Measurements from ENCODE around the gene SLC7A1. TPM values are rescaled to one million over a fixed set of nuclear protein-coding genes. Genes with fewer than 3 reads are reported as not detected.

The SLC7A1 gene
- total and polyA plus RNA-seq, 2 of the 13 experiments (the other 11 are each of a cell fraction or from before 2014, with no cell fraction given) = 14.5 to 15.3 TPM

DNA sequence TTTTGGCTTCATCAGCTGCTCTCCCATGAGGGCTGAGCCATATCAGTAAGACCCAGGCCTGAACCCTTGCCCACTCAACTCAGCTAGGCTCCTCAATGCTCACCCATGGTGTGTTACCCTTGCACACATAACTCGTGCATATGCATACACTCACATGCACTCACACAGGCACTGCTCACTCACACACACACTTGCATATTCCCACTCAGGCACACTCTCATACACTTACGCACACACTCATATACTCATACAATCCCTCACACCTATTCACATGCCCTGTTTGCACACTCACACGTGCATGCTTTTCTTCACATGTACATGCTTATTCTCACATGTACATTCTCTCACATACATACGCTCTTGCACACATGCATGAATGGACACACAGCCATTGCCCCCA lies 93.8 kb downstream of the SLC7A1 start:
- H3K27ac ChIP-seq (ENCODE audit: extremely low read length, insufficient read depth, low read length) = no peak overlapping the region

DNA sequence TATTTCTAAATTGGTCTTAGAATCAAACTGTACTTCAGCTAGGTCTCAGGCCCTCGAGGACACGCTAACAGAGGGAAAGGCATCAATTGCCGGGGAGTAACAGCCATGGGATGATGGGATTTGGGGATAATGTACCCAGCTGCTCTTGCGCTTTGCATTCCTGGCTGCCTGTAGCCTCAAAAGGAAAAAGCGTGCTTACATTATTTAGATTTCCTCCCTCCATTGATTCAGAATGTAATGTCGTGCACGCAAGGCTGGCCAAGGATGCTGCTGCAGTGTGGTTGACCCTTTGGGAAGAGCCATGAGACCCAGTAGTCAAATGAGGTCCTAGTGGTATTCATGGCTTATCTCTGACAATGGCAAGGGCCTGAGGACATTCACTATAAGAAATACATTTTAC lies 95.1 kb downstream of the SLC7A1 start:
- Histone ChIP-seq H3K27ac (ENCODE audit: extremely low read length, insufficient read depth, low read length) (no peak overlapping the region), H3K9ac (ENCODE audit: insufficient read depth, low read depth, low read length) (no peak overlapping the region), H3K9me3 (ENCODE audit: low read length) (no peaks in the 10 kb centered on the region), H2AFZ (ENCODE audit: low read length) (no peak overlapping the region), H3K4me1 (ENCODE audit: insufficient read depth, low read length) (peaks cover 10% of the 10 kb centered on the region; the same call in 1 of the 2 replicates), H3K79me2 (ENCODE audit: insufficient read depth, low read length) (no peaks in the 10 kb centered on the region), H3K27me3 (ENCODE audit: control insufficient read depth in 1 of 2, insufficient read depth in 2 of 2, low read length in 2 of 2) (peaks cover 11 to 56% of the 10 kb centered on the region in 2 experiments; a peak in 4 of 5 replicates), H4K20me1 (ENCODE audit: insufficient read depth, low read length) (no peaks in the 10 kb centered on the region), H3K4me3 (replicated peaks in 1 of 3; ENCODE audit: insufficient read depth in 1 of 3, low read depth in 2 of 3, low read length in 3 of 3) (no peak overlapping the region), H3K4me2 (ENCODE audit: low read depth, low read length) (no peak overlapping the region), H3K36me3 (replicated peaks in 1 of 2; ENCODE audit: control insufficient read depth in 1 of 2, insufficient read depth in 2 of 2, low read length in 2 of 2) (no peaks in the 10 kb centered on the region)
- intact Hi-C loops (cut with micrococcal nuclease; ENCODE audit: unreplicated experiment) = loop anchor here (10.0 kb wide), 1 partner anchor 94 kb away; the partner anchor contains the start of gene SLC7A1
- 48% methylated on average over 5 of the region's 7 CpGs for WGBS (ENCODE audit: low lambda C conversion rate)
- ChIA-PET CTCF (ENCODE audit: low intra/inter-chr PET ratio, low total read pairs) (no interaction called here), POLR2A (no interaction called here)
- no peak for FAIRE-seq
- TF ChIP-seq MTF1 (CRISPR knock-in tag; IDR thresholded peaks at IDR 0.05) (no peak), ZNF605 (CRISPR knock-in tag; IDR thresholded peaks at IDR 0.05) (no peak), PHF8 (CRISPR knock-in tag; IDR thresholded peaks at IDR 0.05) (no peak)
- TF ChIP-seq, protein P1, sequence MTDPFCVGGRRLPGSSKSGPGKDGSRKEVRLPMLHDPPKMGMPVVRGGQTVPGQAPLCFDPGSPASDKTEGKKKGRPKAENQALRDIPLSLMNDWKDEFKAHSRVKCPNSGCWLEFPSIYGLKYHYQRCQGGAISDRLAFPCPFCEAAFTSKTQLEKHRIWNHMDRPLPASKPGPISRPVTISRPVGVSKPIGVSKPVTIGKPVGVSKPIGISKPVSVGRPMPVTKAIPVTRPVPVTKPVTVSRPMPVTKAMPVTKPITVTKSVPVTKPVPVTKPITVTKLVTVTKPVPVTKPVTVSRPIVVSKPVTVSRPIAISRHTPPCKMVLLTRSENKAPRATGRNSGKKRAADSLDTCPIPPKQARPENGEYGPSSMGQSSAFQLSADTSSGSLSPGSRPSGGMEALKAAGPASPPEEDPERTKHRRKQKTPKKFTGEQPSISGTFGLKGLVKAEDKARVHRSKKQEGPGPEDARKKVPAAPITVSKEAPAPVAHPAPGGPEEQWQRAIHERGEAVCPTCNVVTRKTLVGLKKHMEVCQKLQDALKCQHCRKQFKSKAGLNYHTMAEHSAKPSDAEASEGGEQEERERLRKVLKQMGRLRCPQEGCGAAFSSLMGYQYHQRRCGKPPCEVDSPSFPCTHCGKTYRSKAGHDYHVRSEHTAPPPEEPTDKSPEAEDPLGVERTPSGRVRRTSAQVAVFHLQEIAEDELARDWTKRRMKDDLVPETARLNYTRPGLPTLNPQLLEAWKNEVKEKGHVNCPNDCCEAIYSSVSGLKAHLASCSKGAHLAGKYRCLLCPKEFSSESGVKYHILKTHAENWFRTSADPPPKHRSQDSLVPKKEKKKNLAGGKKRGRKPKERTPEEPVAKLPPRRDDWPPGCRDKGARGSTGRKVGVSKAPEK (CRISPR knock-in tag; IDR thresholded peaks at IDR 0.05; ENCODE audit: borderline replicate concordance) = no peak
- in situ Hi-C loops (cut with HindIII; ENCODE audit: extremely low pct_ligation_motif_present, low pct_unique_long_range_greater_than_20kb) = loop anchor here (10.0 kb wide), 1 partner anchor 614 kb away; no protein-coding TSS in a partner anchor
- DNase-seq (ENCODE audit: low spot score) = no peak
- BruUV-seq (replicated peaks) = no TSS peak
- ATAC-seq = no peak

More for the DNA sequence above, 93.8 kb downstream of the SLC7A1 start:
- Histone ChIP-seq H2AFZ (ENCODE audit: low read length) (no peak overlapping the region), H3K4me3 (replicated peaks in 1 of 3; ENCODE audit: insufficient read depth in 1 of 3, low read depth in 2 of 3, low read length in 3 of 3) (no peak overlapping the region), H3K9me3 (ENCODE audit: low read length) (no peaks in the 10 kb centered on the region), H3K36me3 (replicated peaks in 1 of 2; ENCODE audit: control insufficient read depth in 1 of 2, insufficient read depth in 2 of 2, low read length in 2 of 2) (no peaks in the 10 kb centered on the region), H3K4me2 (ENCODE audit: low read depth, low read length) (no peak overlapping the region), H3K9ac (ENCODE audit: insufficient read depth, low read depth, low read length) (no peak overlapping the region), H3K79me2 (ENCODE audit: insufficient read depth, low read length) (no peaks in the 10 kb centered on the region), H3K27me3 (ENCODE audit: control insufficient read depth in 1 of 2, insufficient read depth in 2 of 2, low read length in 2 of 2) (peaks cover 9 to 49% of the 10 kb centered on the region in 2 experiments; a peak in 4 of 5 replicates), H4K20me1 (ENCODE audit: insufficient read depth, low read length) (no peaks in the 10 kb centered on the region), H3K4me1 (ENCODE audit: insufficient read depth, low read length) (peaks cover 10% of the 10 kb centered on the region; the same call in 1 of the 2 replicates)
- CTCF ChIA-PET (ENCODE audit: low intra/inter-chr PET ratio, low total read pairs) = no interaction called here
- FAIRE-seq = no peak
- POLR2A ChIA-PET = no interaction called here
- WGBS (ENCODE audit: low lambda C conversion rate) = 53% methylated on average over 3 of the region's 4 CpGs
- in situ Hi-C loops (cut with HindIII; ENCODE audit: extremely low pct_ligation_motif_present, low pct_unique_long_range_greater_than_20kb) = loop anchor here (10.0 kb wide), 1 partner anchor 613 kb away; no protein-coding TSS in a partner anchor
- no TSS peak for BruUV-seq (replicated peaks)
- no peak for DNase-seq (ENCODE audit: low spot score)
- intact Hi-C loops (cut with micrococcal nuclease; ENCODE audit: unreplicated experiment) = loop anchor here (10.0 kb wide), 1 partner anchor 93 kb away; the partner anchor contains the start of gene SLC7A1
- no peak for ATAC-seq
- no peak for TF ChIP-seq NAIF1 (CRISPR knock-in tag; IDR thresholded peaks at IDR 0.05; ENCODE audit: borderline replicate concordance)
- peak; percentile 63; the same call in 1 of the 2 replicates for TF ChIP-seq POLR2AphosphoS2 (IDR thresholded peaks at IDR 0.05; ENCODE audit: low read depth, low read length)
- TF ChIP-seq, protein P2, sequence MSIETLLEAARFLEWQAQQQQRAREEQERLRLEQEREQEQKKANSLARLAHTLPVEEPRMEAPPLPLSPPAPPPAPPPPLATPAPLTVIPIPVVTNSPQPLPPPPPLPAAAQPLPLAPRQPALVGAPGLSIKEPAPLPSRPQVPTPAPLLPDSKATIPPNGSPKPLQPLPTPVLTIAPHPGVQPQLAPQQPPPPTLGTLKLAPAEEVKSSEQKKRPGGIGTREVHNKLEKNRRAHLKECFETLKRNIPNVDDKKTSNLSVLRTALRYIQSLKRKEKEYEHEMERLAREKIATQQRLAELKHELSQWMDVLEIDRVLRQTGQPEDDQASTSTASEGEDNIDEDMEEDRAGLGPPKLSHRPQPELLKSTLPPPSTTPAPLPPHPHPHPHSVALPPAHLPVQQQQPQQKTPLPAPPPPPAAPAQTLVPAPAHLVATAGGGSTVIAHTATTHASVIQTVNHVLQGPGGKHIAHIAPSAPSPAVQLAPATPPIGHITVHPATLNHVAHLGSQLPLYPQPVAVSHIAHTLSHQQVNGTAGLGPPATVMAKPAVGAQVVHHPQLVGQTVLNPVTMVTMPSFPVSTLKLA (IDR thresholded peaks at IDR 0.05) = peak; percentile 82
